SK-N-SH (cell line): Measurements from ENCODE around the gene ZBTB4. TPM values are rescaled to one million over a fixed set of nuclear protein-coding genes. Genes with fewer than 3 reads are reported as not detected.

ENCODE experiments used
- CTCF ChIA-PET: fragments of 300-600, 350-600 bp; formaldehyde crosslinking; extraction: SDS; loops from one replicate; lab custom pipeline; 2021; lab: Yijun Ruan, JAX
- POLR2A ChIA-PET: fragments of 350-600 bp; sonication (Branson Sonifier 250); formaldehyde crosslinking; extraction: SDS; loops from one replicate; lab custom pipeline; 2020; ENCODE audit warnings: antibody characterized with exemption, inconsistent platforms; lab: Yijun Ruan, JAX
- DNase-seq: peaks from one replicate; pipeline ENCODE4 v3.0.0; 2012
- H2AFZ ChIP-seq: fragments of 200-600 bp; sonication (generic); 2 replicates; pipeline ENCODE4 v1.8.1; 2016; ENCODE audit warnings: antibody characterized with exemption, mild to moderate bottlenecking, low read depth
- H3F3A ChIP-seq: fragments of 200-600 bp; sonication (generic); replicated peaks from 2 replicates; pipeline ENCODE3; 2016; ENCODE audit warnings: antibody characterized with exemption, mild to moderate bottlenecking; ENCODE audit not compliant: insufficient read depth
- H3K27ac ChIP-seq, 2 experiments: fragments of 200-500 bp in 1 of 2; fragments of 200-600 bp in 1 of 2; sonication (Bioruptor generic) in 1 of 2; sonication (generic), shearing (Covaris generic) in 1 of 2; 2 replicates each; pipeline versions ENCODE4 v1.5.1 to v1.6.1; 2014 to 2016; ENCODE audit warnings: low read depth in 2 of 2, inconsistent platforms in 1 of 2, low read length in 1 of 2, mild to moderate bottlenecking in 1 of 2, mixed read lengths in 1 of 2
- H3K27me3 ChIP-seq: fragments of 200-600 bp; sonication (generic), shearing (Covaris generic); 2 replicates; pipeline ENCODE4 v1.6.1; 2016; ENCODE audit warnings: mixed run types; ENCODE audit not compliant: insufficient read depth
- H3K36me3 ChIP-seq, 2 experiments: fragments of 200-500 bp in 1 of 2; fragments of 200-600 bp in 1 of 2; sonication (Bioruptor generic) in 1 of 2; sonication (generic) in 1 of 2; replicated peaks in 1 of 2; 2 replicates each; pipeline versions ENCODE3 to v1.5.1; 2014 to 2016; ENCODE audit warnings: low read length in 1 of 2, mild to moderate bottlenecking in 1 of 2; ENCODE audit not compliant: insufficient read depth in 2 of 2, control insufficient read depth in 1 of 2
- H3K4me1 ChIP-seq, 2 experiments: fragments of 200-500 bp in 1 of 2; fragments of 200-600 bp in 1 of 2; sonication (Bioruptor generic) in 1 of 2; sonication (generic), shearing (Covaris generic) in 1 of 2; 2 replicates each; pipeline versions ENCODE4 v1.5.1 to v1.6.1; 2014 to 2016; ENCODE audit warnings: low read depth in 1 of 2, low read length in 1 of 2, mixed run types in 1 of 2; ENCODE audit not compliant: insufficient read depth in 2 of 2, control insufficient read depth in 1 of 2
- H3K4me2 ChIP-seq: fragments of 200-600 bp; sonication (generic), shearing (Covaris generic); 2 replicates; pipeline ENCODE4 v1.6.1; 2017; ENCODE audit warnings: mixed run types
- H3K4me3 ChIP-seq, 2 experiments: fragments of 200-500 bp in 1 of 2; fragments of 200-600 bp in 1 of 2; sonication (Bioruptor generic) in 1 of 2; sonication (generic), shearing (Covaris generic) in 1 of 2; 2 replicates each; pipeline versions ENCODE4 v1.5.1 to v1.8.1; 2014 to 2016; ENCODE audit warnings: low read depth in 2 of 2, inconsistent platforms in 1 of 2, low read length in 1 of 2, mild to moderate bottlenecking in 1 of 2, mixed read lengths in 1 of 2, moderate library complexity in 1 of 2
- H3K79me2 ChIP-seq: fragments of 200-600 bp; sonication (generic); 2 replicates; pipeline ENCODE4 v1.8.1; 2017; ENCODE audit warnings: mild to moderate bottlenecking; ENCODE audit not compliant: insufficient read depth
- H3K9ac ChIP-seq: fragments of 200-600 bp; sonication (generic); 2 replicates; pipeline ENCODE4 v1.6.1; 2017; ENCODE audit warnings: mixed run types
- H3K9me2 ChIP-seq: fragments of 200-600 bp; sonication (generic); 2 replicates; pipeline ENCODE4 v1.6.1; 2017; ENCODE audit warnings: mixed run types
- H3K9me3 ChIP-seq: fragments of 200-600 bp; sonication (generic); 2 replicates; pipeline ENCODE4 v1.6.1; 2017; ENCODE audit warnings: mixed run types, mild to moderate bottlenecking, moderate library complexity
- H4K20me1 ChIP-seq: fragments of 200-600 bp; sonication (generic); 2 replicates; pipeline ENCODE4 v1.6.1; 2017; ENCODE audit warnings: mild to moderate bottlenecking, mixed run types; ENCODE audit not compliant: insufficient read depth
- CHD2 ChIP-seq: fragments of 150-350 bp; IDR thresholded peaks from 2 replicates; pipeline ENCODE4 v1.6.1; 2018; ENCODE audit warnings: low read length; ENCODE audit not compliant: partially characterized antibody
- CTCF ChIP-seq: fragments of 200-600 bp; sonication (generic); IDR thresholded peaks from 2 replicates; pipeline ENCODE4 v1.6.1; 2017; ENCODE audit warnings: antibody characterized with exemption, mild to moderate bottlenecking, moderate library complexity
- ELF1 ChIP-seq: IDR thresholded peaks from 2 replicates; pipeline ENCODE4 v1.4.0; 2012
- EP300 ChIP-seq, 2 experiments: IDR thresholded peaks; 2 replicates each; pipeline versions ENCODE4 v1.4.0 to v1.6.1; 2012; ENCODE audit warnings: borderline replicate concordance in 1 of 2, low read depth in 1 of 2, low read length in 1 of 2
- FOXJ3 ChIP-seq: sonication (generic); formaldehyde crosslinking; IDR thresholded peaks from 2 replicates; pipeline ENCODE4 v1.5.1; 2020; ENCODE audit warnings: mild to moderate bottlenecking, missing genetic modification reagents
- GABPA ChIP-seq: IDR thresholded peaks from 2 replicates; pipeline ENCODE4 v1.4.0; 2012; ENCODE audit warnings: low read depth, mild to moderate bottlenecking
- GATA2 ChIP-seq: sonication (generic); formaldehyde crosslinking; IDR thresholded peaks from 2 replicates; pipeline ENCODE4 v1.5.0; 2020; ENCODE audit warnings: mild to moderate bottlenecking, missing genetic modification reagents
- NFIC ChIP-seq: IDR thresholded peaks from 2 replicates; pipeline ENCODE4 v1.4.0; 2012; ENCODE audit warnings: borderline replicate concordance
- PBX3 ChIP-seq: IDR thresholded peaks from 2 replicates; pipeline ENCODE4; 2012
- REST ChIP-seq: IDR thresholded peaks from 2 replicates; pipeline ENCODE4 v1.6.1; 2012; ENCODE audit warnings: mild to moderate bottlenecking, low read depth, low read length, moderate library complexity
- RXRA ChIP-seq: IDR thresholded peaks from 2 replicates; pipeline ENCODE4 v1.4.0; 2012; ENCODE audit warnings: low read depth, mild to moderate bottlenecking, borderline replicate concordance
- SIN3A ChIP-seq: IDR thresholded peaks from 2 replicates; pipeline ENCODE4 v1.6.1; 2012; ENCODE audit warnings: low read depth, mild to moderate bottlenecking, low read length, moderate library complexity, borderline replicate concordance
- SMC3 ChIP-seq: IDR thresholded peaks from 2 replicates; pipeline ENCODE4 v1.6.1; 2012; ENCODE audit warnings: low read depth, low read length, improper control_type of control experiment
- TEAD4 ChIP-seq: IDR thresholded peaks from 2 replicates; pipeline ENCODE4 v1.4.0; 2012; ENCODE audit warnings: mild to moderate bottlenecking, borderline replicate concordance; ENCODE audit not compliant: insufficient read depth
- YY1 ChIP-seq: IDR thresholded peaks from 2 replicates; pipeline ENCODE4 v1.4.0; 2012; ENCODE audit warnings: low read depth, mild to moderate bottlenecking
- WGBS: methylation state at CpG from one replicate; pipeline ENCODE4 v1.1.6; 2017; ENCODE audit warnings: low lambda C conversion rate; 5-methylcytosine and 5-hydroxymethylcytosine counted together
- polyA plus RNA-seq, 3 experiments: library from polyadenylated mRNA; depleted of rRNA; stranded (reverse); fragments of >200 nt; gene quantifications; 2 replicates each; pipeline ENCODE4 v1.2.3, GENCODE V29; 2012

ZBTB4 gene
- polyA plus RNA-seq, 1 of the 3 experiments (the other 2 are of a cell fraction) = 12.8 TPM

- Histone ChIP-seq H3K4me3 (no peak overlapping the region), H2AFZ (no peak overlapping the region), H3K36me3 (peaks cover 14 to 23% of the 10 kb centered on the region in 2 experiments), H3K4me1 (peaks cover 10 to 16% of the 10 kb centered on the region in 2 experiments), H3K79me2 (peaks cover 100% of the 10 kb centered on the region), H4K20me1 (peaks cover 99% of the 10 kb centered on the region), H3K9me3 (no peaks in the 10 kb centered on the region), H3K4me2 (no peak overlapping the region), H3K9me2 (no peaks in the 10 kb centered on the region), H3F3A (no peaks in the 10 kb centered on the region), H3K27ac (no peak overlapping the region), H3K9ac (no peak overlapping the region), H3K27me3 (no peaks in the 10 kb centered on the region)
- CTCF ChIA-PET = interaction anchor here (1.2 to 1.4 kb wide), 2 partner anchors 22 to 24 kb away, joined by 3 to 8 read pairs; no protein-coding TSS in a partner anchor
- WGBS = 100% methylated on average over 1 of the region's 1 CpG
- no peak for DNase-seq
- POLR2A ChIA-PET = interaction anchor here (0.6 kb wide), 1 partner anchor 91 kb away, joined by 3 read pairs; no protein-coding TSS in a partner anchor
- TF ChIP-seq SIN3A (no peak), RXRA (no peak), YY1 (no peak), CHD2 (no peak), GABPA (no peak), FOXJ3 (no peak), EP300 (IDR thresholded peaks at IDR 0.05; ENCODE audit: borderline replicate concordance in 1 of 2, low read depth in 1 of 2, low read length in 1 of 2) (no peak), SMC3 (no peak), NFIC (no peak), PBX3 (no peak), ELF1 (no peak), TEAD4 (no peak)
Measured at GRCh38 chr17:7491583-7491982, 12.2 kb upstream of the ZBTB4 start.

GRCh38 chr17:7490144-7490543 lies 10.7 kb upstream of the ZBTB4 start:
- Histone ChIP-seq H3K9me2 (no peaks in the 10 kb centered on the region), H3K9ac (no peak overlapping the region), H3K9me3 (no peaks in the 10 kb centered on the region), H4K20me1 (peaks cover 99% of the 10 kb centered on the region), H3K4me2 (no peak overlapping the region), H2AFZ (no peak overlapping the region), H3K27me3 (no peaks in the 10 kb centered on the region), H3F3A (no peaks in the 10 kb centered on the region), H3K4me1 (peaks cover 19 to 26% of the 10 kb centered on the region in 2 experiments), H3K27ac (no peak overlapping the region), H3K36me3 (peaks cover 3 to 23% of the 10 kb centered on the region in 2 experiments), H3K79me2 (peaks cover 100% of the 10 kb centered on the region), H3K4me3 (no peak overlapping the region)
- ChIA-PET CTCF (interaction anchor here (0.6 to 1.2 kb wide), 5 partner anchors 13 to 71 kb away, joined by 3 to 6 read pairs (median 3); no protein-coding TSS in a partner anchor), POLR2A (no interaction called here)
- DNase-seq = no peak
- WGBS = 87% methylated on average over 8 of the region's 8 CpGs
- TF ChIP-seq CTCF (no peak), REST (no peak), SIN3A (no peak), FOXJ3 (no peak), GATA2 (CRISPR knock-in tag) (no peak)
